ENCODE results near the gene ACER3. TPM values are rescaled to one million over a fixed set of nuclear protein-coding genes. Genes with fewer than 3 reads are reported as not detected.

ACER3 gene
- total RNA-seq, 1 experiment from 2014 or later: 13.7 TPM

GRCh38 chr11:77036398-77036797 is 175.7 kb downstream of the ACER3 start:
- TF ChIP-seq, protein P1, sequence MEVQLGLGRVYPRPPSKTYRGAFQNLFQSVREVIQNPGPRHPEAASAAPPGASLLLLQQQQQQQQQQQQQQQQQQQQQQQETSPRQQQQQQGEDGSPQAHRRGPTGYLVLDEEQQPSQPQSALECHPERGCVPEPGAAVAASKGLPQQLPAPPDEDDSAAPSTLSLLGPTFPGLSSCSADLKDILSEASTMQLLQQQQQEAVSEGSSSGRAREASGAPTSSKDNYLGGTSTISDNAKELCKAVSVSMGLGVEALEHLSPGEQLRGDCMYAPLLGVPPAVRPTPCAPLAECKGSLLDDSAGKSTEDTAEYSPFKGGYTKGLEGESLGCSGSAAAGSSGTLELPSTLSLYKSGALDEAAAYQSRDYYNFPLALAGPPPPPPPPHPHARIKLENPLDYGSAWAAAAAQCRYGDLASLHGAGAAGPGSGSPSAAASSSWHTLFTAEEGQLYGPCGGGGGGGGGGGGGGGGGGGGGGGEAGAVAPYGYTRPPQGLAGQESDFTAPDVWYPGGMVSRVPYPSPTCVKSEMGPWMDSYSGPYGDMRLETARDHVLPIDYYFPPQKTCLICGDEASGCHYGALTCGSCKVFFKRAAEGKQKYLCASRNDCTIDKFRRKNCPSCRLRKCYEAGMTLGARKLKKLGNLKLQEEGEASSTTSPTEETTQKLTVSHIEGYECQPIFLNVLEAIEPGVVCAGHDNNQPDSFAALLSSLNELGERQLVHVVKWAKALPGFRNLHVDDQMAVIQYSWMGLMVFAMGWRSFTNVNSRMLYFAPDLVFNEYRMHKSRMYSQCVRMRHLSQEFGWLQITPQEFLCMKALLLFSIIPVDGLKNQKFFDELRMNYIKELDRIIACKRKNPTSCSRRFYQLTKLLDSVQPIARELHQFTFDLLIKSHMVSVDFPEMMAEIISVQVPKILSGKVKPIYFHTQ (CRISPR knock-in tag; IDR thresholded peaks at IDR 0.05): no peak
- TF ChIP-seq, protein P2, sequence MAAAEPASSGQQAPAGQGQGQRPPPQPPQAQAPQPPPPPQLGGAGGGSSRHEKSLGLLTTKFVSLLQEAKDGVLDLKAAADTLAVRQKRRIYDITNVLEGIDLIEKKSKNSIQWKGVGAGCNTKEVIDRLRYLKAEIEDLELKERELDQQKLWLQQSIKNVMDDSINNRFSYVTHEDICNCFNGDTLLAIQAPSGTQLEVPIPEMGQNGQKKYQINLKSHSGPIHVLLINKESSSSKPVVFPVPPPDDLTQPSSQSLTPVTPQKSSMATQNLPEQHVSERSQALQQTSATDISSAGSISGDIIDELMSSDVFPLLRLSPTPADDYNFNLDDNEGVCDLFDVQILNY (CRISPR knock-in tag; IDR thresholded peaks at IDR 0.05): no peak
- TF ChIP-seq GABPB1 (CRISPR knock-in tag; IDR thresholded peaks at IDR 0.05): peak; percentile 65
- ATAC-seq (no peak), DNase-seq (ENCODE audit: low spot score) (no peak)
- POLR2A ChIA-PET: no interaction called here
- H3K36me3 Mint-ChIP-seq: no peaks in the 10 kb centered on the region
- peaks cover 7% of the 10 kb centered on the region for H3K4me1 Mint-ChIP-seq
- H3K27me3 Mint-ChIP-seq (ENCODE audit: low read depth): peaks cover 38% of the 10 kb centered on the region
- CTCF ChIA-PET: interaction anchor here (0.9 to 9.0 kb wide), 3 partner anchors 55 to 117 kb away, joined by 3 to 86 read pairs (median 4); no protein-coding TSS in a partner anchor
- H3K27ac Mint-ChIP-seq: no peak overlapping the region
- H3K9me3 Mint-ChIP-seq: no peaks in the 10 kb centered on the region
- H3K4me3 Mint-ChIP-seq: no peak overlapping the region

GRCh38 chr11:77037057-77037456 is 176.3 kb downstream of the ACER3 start:
- ChIA-PET POLR2A (no interaction called here), CTCF (interaction anchor here (0.5 to 9.0 kb wide), 5 partner anchors 16 to 303 kb away, joined by 3 to 86 read pairs (median 3); no protein-coding TSS in a partner anchor)
- ATAC-seq (no peak), DNase-seq (ENCODE audit: low spot score) (no peak)
- no peak for TF ChIP-seq FOXJ3 (CRISPR knock-in tag; IDR thresholded peaks at IDR 0.05; ENCODE audit: borderline replicate concordance)
- no peak for TF ChIP-seq IRF2 (CRISPR knock-in tag; IDR thresholded peaks at IDR 0.05; ENCODE audit: borderline replicate concordance, low read depth)
- TF ChIP-seq, protein P3, sequence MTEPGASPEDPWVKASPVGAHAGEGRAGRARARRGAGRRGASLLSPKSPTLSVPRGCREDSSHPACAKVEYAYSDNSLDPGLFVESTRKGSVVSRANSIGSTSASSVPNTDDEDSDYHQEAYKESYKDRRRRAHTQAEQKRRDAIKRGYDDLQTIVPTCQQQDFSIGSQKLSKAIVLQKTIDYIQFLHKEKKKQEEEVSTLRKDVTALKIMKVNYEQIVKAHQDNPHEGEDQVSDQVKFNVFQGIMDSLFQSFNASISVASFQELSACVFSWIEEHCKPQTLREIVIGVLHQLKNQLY (CRISPR knock-in tag; IDR thresholded peaks at IDR 0.05): no peak
- TF ChIP-seq CREB1 (CRISPR knock-in tag; IDR thresholded peaks at IDR 0.05): no peak
- TF ChIP-seq PRRX2 (CRISPR knock-in tag; IDR thresholded peaks at IDR 0.05): no peak
- TF ChIP-seq NFYB (CRISPR knock-in tag; conservative IDR thresholded peaks at IDR 0.05; ENCODE audit: low read depth): no peak
- no peak for TF ChIP-seq CREM (CRISPR knock-in tag; IDR thresholded peaks at IDR 0.05)
- TF ChIP-seq NFATC4 (CRISPR knock-in tag; IDR thresholded peaks at IDR 0.05): no peak
- no peak for TF ChIP-seq EMX1 (CRISPR knock-in tag; IDR thresholded peaks at IDR 0.05)
- TF ChIP-seq SOX15 (CRISPR knock-in tag; IDR thresholded peaks at IDR 0.05): no peak
- no peak for TF ChIP-seq NR3C1 (CRISPR knock-in tag; conservative IDR thresholded peaks at IDR 0.05; ENCODE audit: low read depth)
- TF ChIP-seq GRHL2 (CRISPR knock-in tag; IDR thresholded peaks at IDR 0.05; ENCODE audit: insufficient replicate concordance, severe bottlenecking): no peak
- TF ChIP-seq, protein P4, sequence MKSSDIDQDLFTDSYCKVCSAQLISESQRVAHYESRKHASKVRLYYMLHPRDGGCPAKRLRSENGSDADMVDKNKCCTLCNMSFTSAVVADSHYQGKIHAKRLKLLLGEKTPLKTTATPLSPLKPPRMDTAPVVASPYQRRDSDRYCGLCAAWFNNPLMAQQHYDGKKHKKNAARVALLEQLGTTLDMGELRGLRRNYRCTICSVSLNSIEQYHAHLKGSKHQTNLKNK (CRISPR knock-in tag; IDR thresholded peaks at IDR 0.05): no peak
- Mint-ChIP-seq H3K4me1 (peaks cover 7% of the 10 kb centered on the region), H3K27me3 (ENCODE audit: low read depth) (peaks cover 45% of the 10 kb centered on the region), H3K9me3 (no peaks in the 10 kb centered on the region), H3K4me3 (no peak overlapping the region), H3K27ac (no peak overlapping the region), H3K36me3 (no peaks in the 10 kb centered on the region)

DNA sequence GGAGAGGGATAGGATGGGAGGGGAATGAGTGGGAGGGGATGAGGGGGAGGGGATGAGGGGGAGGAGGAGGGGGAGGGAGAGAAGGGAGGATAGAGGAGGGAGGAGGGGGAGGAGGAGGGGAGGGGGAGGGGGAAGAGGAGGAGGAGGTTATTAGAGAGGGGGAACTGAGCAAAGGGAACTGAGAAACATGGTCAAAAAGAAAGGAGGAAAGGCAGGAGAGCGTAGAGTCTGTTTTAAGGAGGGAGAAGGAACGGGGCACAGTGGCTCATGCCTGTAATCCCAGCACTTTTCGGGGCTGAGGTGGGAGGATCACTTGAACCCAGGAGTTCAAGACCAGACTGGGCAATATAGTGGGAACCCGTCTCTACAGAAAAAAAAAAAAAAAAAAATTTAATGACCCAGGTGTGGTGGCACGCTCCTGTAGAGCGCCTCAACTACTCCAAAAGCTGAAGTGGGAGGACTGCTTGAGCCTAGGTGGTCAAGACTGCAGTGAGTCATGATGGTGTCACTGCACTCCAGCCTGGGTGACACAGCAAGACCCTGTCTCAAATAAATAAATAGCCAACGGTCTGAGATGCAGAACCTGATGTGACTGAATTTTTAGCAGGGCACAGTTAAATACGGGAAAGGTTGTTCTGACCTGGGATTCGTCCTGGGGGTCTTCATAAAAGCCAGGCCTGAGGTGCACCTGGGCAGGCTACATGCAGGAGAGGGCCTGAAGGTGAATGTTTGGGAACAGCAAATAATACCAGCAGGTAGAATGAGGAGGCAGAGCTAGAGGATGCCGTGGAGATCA is 177.5 kb downstream of the ACER3 start:
- POLR2A ChIA-PET: no interaction called here

More for the DNA sequence above, 177.5 kb downstream of the ACER3 start:
- TF ChIP-seq IRF2 (CRISPR knock-in tag; IDR thresholded peaks at IDR 0.05; ENCODE audit: borderline replicate concordance, low read depth) (no peak), SMAD4 (CRISPR knock-in tag; IDR thresholded peaks at IDR 0.05) (no peak), IRF1 (CRISPR knock-in tag; IDR thresholded peaks at IDR 0.05) (no peak), GRHL2 (CRISPR knock-in tag; IDR thresholded peaks at IDR 0.05; ENCODE audit: insufficient replicate concordance, severe bottlenecking) (no peak), ZNF232 (CRISPR knock-in tag; IDR thresholded peaks at IDR 0.05) (no peak)
- TF ChIP-seq, protein P1 (CRISPR knock-in tag; IDR thresholded peaks at IDR 0.05): no peak
- TF ChIP-seq, protein P2 (CRISPR knock-in tag; IDR thresholded peaks at IDR 0.05): no peak
- H3K27me3 Mint-ChIP-seq (ENCODE audit: low read depth): peaks cover 52% of the 10 kb centered on the region
- CTCF ChIA-PET: interaction anchor here (1.8 to 9.0 kb wide), 3 partner anchors 11 to 304 kb away, joined by 8 to 86 read pairs (median 20); no protein-coding TSS in a partner anchor
- H3K4me1 Mint-ChIP-seq: peaks cover 7% of the 10 kb centered on the region
- ATAC-seq (no peak), DNase-seq (ENCODE audit: low spot score) (no peak)
- H3K36me3 Mint-ChIP-seq: no peaks in the 10 kb centered on the region
- H3K27ac Mint-ChIP-seq: no peak overlapping the region
- H3K9me3 Mint-ChIP-seq: no peaks in the 10 kb centered on the region
- peak overlapping the region; percentile 16; the same call in 1 of the 2 replicates for H3K4me3 Mint-ChIP-seq

Data from WTC11 (cell line).